T-helper 22 cell (primary cell): ENCODE data around the gene PPIC.
"Not testable (repeated sequence)": the region's sequence is repeated elsewhere in the genome, so short reads cannot be mapped to it uniquely, and the experiment has no call there.

Experiments
- DNase-seq: peaks from one replicate; pipeline ENCODE4 v3.0.0-alpha.2; 2020; ENCODE audit warnings: low read depth

Gene PPIC

GRCh38 chr5:123007754-123008153 is 28.8 kb downstream of the PPIC start:
- no peak for DNase-seq

GRCh38 chr5:123007182-123007581 is 29.3 kb downstream of the PPIC start:
- DNase-seq, result no peak

- no peak for DNase-seq
Measured at GRCh38 chr5:123001808-123002207, 34.7 kb downstream of the PPIC start.

GRCh38 chr5:123000731-123001130 is 35.8 kb downstream of the PPIC start:
- no peak for DNase-seq

GRCh38 chr5:122999947-123000563 is 36.5 kb downstream of the PPIC start:
- no peak for DNase-seq

GRCh38 chr5:122997294-122997693 is 39.2 kb downstream of the PPIC start:
- no peak for DNase-seq

- no peak for DNase-seq
Measured at GRCh38 chr5:122996091-122996490, 40.4 kb downstream of the PPIC start.

- DNase-seq, result no peak
Measured at GRCh38 chr5:122985954-122986721, 50.4 kb downstream of the PPIC start.

- DNase-seq, result no peak
Measured at GRCh38 chr5:122985006-122985700, 51.4 kb downstream of the PPIC start.

- DNase-seq, result no peak
Measured at GRCh38 chr5:122984425-122984824, 52.1 kb downstream of the PPIC start.

- DNase-seq, result no peak
Measured at GRCh38 chr5:122982376-122982775, 54.1 kb downstream of the PPIC start.

GRCh38 chr5:122981846-122982245 is 54.7 kb downstream of the PPIC start:
- no peak for DNase-seq

GRCh38 chr5:122978644-122979297 is 57.8 kb downstream of the PPIC start:
- DNase-seq, result no peak

GRCh38 chr5:122978068-122978467 is 58.5 kb downstream of the PPIC start:
- no peak for DNase-seq

- DNase-seq, result no peak
Measured at GRCh38 chr5:122977319-122977718, 59.2 kb downstream of the PPIC start.

- DNase-seq, result not testable (repeated sequence)
Measured at GRCh38 chr5:122974251-122974650, 62.3 kb downstream of the PPIC start.

GRCh38 chr5:122973759-122974158 is 62.8 kb downstream of the PPIC start:
- not testable (repeated sequence) for DNase-seq
